B cell (primary cell): Measurements from ENCODE around the gene PHF23. TPM values are rescaled to one million over a fixed set of nuclear protein-coding genes. Genes with fewer than 3 reads are reported as not detected.

Source experiments
- ATAC-seq: fragments of 200-7000 bp; cut with Tn5 transposase; one replicate; pipeline ENCODE4 v1.10.0; 2021; ENCODE audit warnings: low read depth, mild to moderate bottlenecking, moderate number of reproducible peaks, moderate library complexity
- CTCF ChIA-PET: fragments of 350-600 bp; sonication (Branson Sonifier 250); formaldehyde crosslinking; loops from one replicate; lab custom pipeline; 2021; ENCODE audit warnings: antibody characterized with exemption, inconsistent platforms; lab: Charles Lee
- POLR2A ChIA-PET: fragments of 350-600 bp; sonication (Branson Sonifier 250); formaldehyde crosslinking; loops from one replicate; lab custom pipeline; 2021; ENCODE audit warnings: antibody characterized with exemption; lab: Charles Lee
- DNase-seq: peaks from one replicate; pipeline ENCODE4 v3.0.0; 2013
- H2AFZ ChIP-seq: 2 replicates; pipeline ENCODE4 v1.6.1; 2012; ENCODE audit warnings: mild to moderate bottlenecking, low read depth, low read length; ENCODE audit not compliant: insufficient read depth, poor library complexity, severe bottlenecking
- H3K27ac ChIP-seq, 2 donors: 1 replicate in 1 of 2; 2 replicates in 1 of 2; pipeline ENCODE4 v1.5.1; 2012 to 2013; ENCODE audit warnings: low read length in 2 of 2, mild to moderate bottlenecking in 2 of 2, moderate library complexity in 1 of 2
- H3K27me3 ChIP-seq, 4 experiments: fragments of 200-600 bp in 1 of 4; sonication (generic) in 1 of 4; replicated peaks in 1 of 4; 1 replicate in 2 of 4; 2 replicates in 2 of 4; pipeline versions ENCODE4 v1.6.1 to v1.7.0; 2013 to 2016; ENCODE audit warnings: low read length in 3 of 4, mild to moderate bottlenecking in 2 of 4, mixed read lengths in 1 of 4, moderate library complexity in 1 of 4; ENCODE audit not compliant: insufficient read depth in 4 of 4, control insufficient read depth in 3 of 4; ENCODE audit errors: control extremely low read depth in 1 of 4
- H3K36me3 ChIP-seq, 2 experiments: replicated peaks in 1 of 2; 1 replicate in 1 of 2; 2 replicates in 1 of 2; pipeline versions ENCODE4 v1.6.1 to v1.7.1; 2013; ENCODE audit warnings: low read length in 1 of 2; ENCODE audit not compliant: insufficient read depth in 2 of 2, control insufficient read depth in 1 of 2; ENCODE audit errors: control extremely low read depth in 1 of 2, extremely low read depth in 1 of 2
- H3K4me1 ChIP-seq, 2 donors: fragments of 200-600 bp in 1 of 2; sonication (generic) in 1 of 2; 1 replicate in 1 of 2; 2 replicates in 1 of 2; pipeline versions ENCODE4 v1.5.1 to v1.6.1; 2013 to 2017; ENCODE audit warnings: low read length in 2 of 2; ENCODE audit not compliant: control insufficient read depth in 2 of 2, insufficient read depth in 2 of 2
- H3K4me2 ChIP-seq: replicated peaks from 2 replicates; pipeline ENCODE3; 2012; ENCODE audit warnings: mild to moderate bottlenecking, low read depth, low read length; ENCODE audit not compliant: poor library complexity, severe bottlenecking
- H3K4me3 ChIP-seq, 5 experiments: fragments of 200-600 bp in 1 of 5; sonication (generic) in 1 of 5; 1 replicate in 3 of 5; 2 replicates in 2 of 5; pipeline versions ENCODE4 v1.5.1 to v1.7.0; 2011 to 2016; ENCODE audit warnings: low read length in 4 of 5, mild to moderate bottlenecking in 4 of 5, low read depth in 2 of 5, control low read depth in 1 of 5, moderate library complexity in 1 of 5; ENCODE audit not compliant: insufficient read depth in 1 of 5; ENCODE audit errors: control extremely low read depth in 1 of 5, extremely low read depth in 1 of 5
- H3K79me2 ChIP-seq: fragments of 200-600 bp; sonication (generic); one replicate; pipeline ENCODE4 v1.6.0; 2016; ENCODE audit warnings: low read length; ENCODE audit not compliant: control insufficient read depth, insufficient read depth
- H3K9ac ChIP-seq: fragments of 200-600 bp; sonication (generic); 2 replicates; pipeline ENCODE4 v1.6.1; 2017; ENCODE audit warnings: mild to moderate bottlenecking, low read length, moderate library complexity
- H3K9me3 ChIP-seq, 3 donors: one replicate each; pipeline versions ENCODE4 v1.6.1 to v1.7.1; 2013; ENCODE audit warnings: low read length in 2 of 3; ENCODE audit not compliant: control insufficient read depth in 2 of 3, insufficient read depth in 1 of 3; ENCODE audit errors: control extremely low read depth in 1 of 3
- H4K20me1 ChIP-seq: 2 replicates; pipeline ENCODE4 v1.6.0; 2012; ENCODE audit warnings: mild to moderate bottlenecking, low read length; ENCODE audit not compliant: insufficient read depth, control insufficient read depth, poor library complexity, severe bottlenecking
- H3K27ac Mint-ChIP-seq: one replicate; pipeline ENCODE4 v1.8.0; 2021; ENCODE audit warnings: mixed read lengths
- H3K27me3 Mint-ChIP-seq: one replicate; pipeline ENCODE4 v1.8.0; 2021; ENCODE audit warnings: mixed read lengths
- H3K4me1 Mint-ChIP-seq: one replicate; pipeline ENCODE4 v1.8.0; 2021; ENCODE audit warnings: mixed read lengths
- H3K4me3 Mint-ChIP-seq: one replicate; pipeline ENCODE4 v1.8.0; 2021; ENCODE audit warnings: mixed read lengths
- H3K9me3 Mint-ChIP-seq: one replicate; pipeline ENCODE4 v1.8.0; 2022; ENCODE audit warnings: mixed read lengths; ENCODE audit not compliant: insufficient read depth
- CTCF ChIP-seq: fragments of 200-600 bp; IDR thresholded peaks from one replicate; pipeline ENCODE4 v1.8.0; 2022; ENCODE audit warnings: antibody characterized with exemption, mild to moderate bottlenecking
- EZH2 ChIP-seq: IDR thresholded peaks from 2 replicates; pipeline ENCODE4 v1.6.1; 2012; ENCODE audit warnings: borderline replicate concordance, low read depth, mild to moderate bottlenecking, moderate library complexity, low read length; ENCODE audit not compliant: insufficient read depth, poor library complexity, severe bottlenecking
- WGBS: methylation state at CpG from one replicate; pipeline ENCODE4 v1.1.5; 2013; ENCODE audit warnings: missing lambda C conversion rate; ENCODE audit not compliant: insufficient coverage; 5-methylcytosine and 5-hydroxymethylcytosine counted together
- intact Hi-C: fragments of 100-400 bp; cut with micrococcal nuclease; formaldehyde crosslinking; loops from one replicate; pipeline ENCODE4 v1.10.0; 2022
- polyA plus RNA-seq: library from polyadenylated mRNA; depleted of rRNA; stranded (reverse); fragments of >200 nt; gene quantifications from 2 replicates; pipeline ENCODE4 v1.2.3, GENCODE V29; 2012
- total RNA-seq, 2 donors: library from RNA; stranded (reverse); fragments of 120-200 nt in 1 of 2; gene quantifications; 1 replicate in 1 of 2; 2 replicates in 1 of 2; pipeline versions ENCODE4 v1.2.3 to v1.2.4, GENCODE V29; 2013 to 2022

PHF23 gene
- total and polyA plus RNA-seq, 2 donors (not counting 1 experiment from before 2014, with no cell fraction given) = 17.6 to 42.3 TPM

- peak overlapping the region; percentile 83 for H3K9ac ChIP-seq
- H3K27ac ChIP-seq = peak overlapping the region; percentile 42 to 78
- no peaks in the 10 kb centered on the region for H3K9me3 ChIP-seq
- peak overlapping the region; percentile 97 for H3K4me3 Mint-ChIP-seq
- peak overlapping the region; percentile 94 for H3K4me2 ChIP-seq
- H3K79me2 ChIP-seq = peaks cover 7% of the 10 kb centered on the region
- peak overlapping the region; percentile 93 for H3K27ac Mint-ChIP-seq
- peak overlapping the region in 4 of 5 experiments; percentile 79 to 86 (median 82) for H3K4me3 ChIP-seq
- ChIA-PET CTCF (interaction anchor here (0.8 to 3.8 kb wide), 10 partner anchors 10 to 184 kb away, joined by 3 to 47 read pairs (median 6); partner anchors contain the start of genes DVL2, GABARAP, PHF23 and SLC16A13), POLR2A (interaction anchor here (0.6 to 9.1 kb wide), 7 partner anchors 12 to 185 kb away, joined by 3 to 157 read pairs (median 6); partner anchors contain the start of genes CTDNEP1, DVL2, ELP5 and GABARAP)
- intact Hi-C loops = loop anchor here (1.0 to 2.0 kb wide), 3 partner anchors 15 to 20 kb away; partner anchors contain the start of genes DVL2 and PHF23
- TF ChIP-seq CTCF (no peak), EZH2 (no peak)
- peaks cover 25 to 53% of the 10 kb centered on the region in 2 donors for H3K4me1 ChIP-seq
- no peaks in the 10 kb centered on the region for H4K20me1 ChIP-seq
- no peaks in the 10 kb centered on the region for H3K27me3 Mint-ChIP-seq
- peaks cover 0 to 24% of the 10 kb centered on the region in 2 experiments for H3K36me3 ChIP-seq
- H2AFZ ChIP-seq = peak overlapping the region; percentile 86
- ATAC-seq (no peak), DNase-seq (no peak)
- no peaks in the 10 kb centered on the region for H3K27me3 ChIP-seq
- H3K4me1 Mint-ChIP-seq = peaks cover 54% of the 10 kb centered on the region
- H3K9me3 Mint-ChIP-seq = no peaks in the 10 kb centered on the region
- 21% methylated on average over 12 of the region's 12 CpGs for WGBS
Measured at GRCh38 chr17:7219229-7219811, 19.9 kb downstream of the PHF23 start.

GRCh38 chr17:7218758-7219157, 20.5 kb downstream of the PHF23 start:
- Histone ChIP-seq H2AFZ (peak overlapping the region; percentile 86), H3K79me2 (peaks cover 7% of the 10 kb centered on the region), H3K27ac (no peak overlapping the region), H3K9ac (no peak overlapping the region), H3K27me3 (no peaks in the 10 kb centered on the region), H3K36me3 (peaks cover 0 to 18% of the 10 kb centered on the region in 2 experiments), H3K9me3 (no peaks in the 10 kb centered on the region), H3K4me2 (no peak overlapping the region), H3K4me3 (no peak overlapping the region), H3K4me1 (peaks cover 29 to 59% of the 10 kb centered on the region in 2 donors), H4K20me1 (no peaks in the 10 kb centered on the region)
- DNase-seq = no peak
- Mint-ChIP-seq H3K4me1 (peaks cover 60% of the 10 kb centered on the region), H3K27me3 (no peaks in the 10 kb centered on the region), H3K4me3 (peak overlapping the region; percentile 97), H3K27ac (peak overlapping the region; percentile 93), H3K9me3 (no peaks in the 10 kb centered on the region)
- TF ChIP-seq EZH2 = no peak
- no peak for TF ChIP-seq CTCF
- ChIA-PET POLR2A (interaction anchor here (1.6 to 9.1 kb wide), 2 partner anchors 13 to 19 kb away, joined by 4 to 157 read pairs; partner anchors contain the start of genes DVL2, GABARAP and PHF23), CTCF (interaction anchor here (1.6 to 3.8 kb wide), 4 partner anchors 22 to 173 kb away, joined by 5 to 47 read pairs (median 26); partner anchors contain the start of genes GABARAP and PHF23)
- intact Hi-C loops = loop anchor here (1.0 to 2.0 kb wide), 3 partner anchors 14 to 21 kb away; partner anchors contain the start of genes DVL2 and PHF23
- ATAC-seq = no peak
- WGBS = 82% methylated on average over 6 of the region's 6 CpGs
